ENCODE data around the gene SYNPO2. TPM values are rescaled to one million over a fixed set of nuclear protein-coding genes. Genes with fewer than 3 reads are reported as not detected.

The SYNPO2 gene
- total RNA-seq, 1 donor from 2014 or later: 0.09 TPM

DNA sequence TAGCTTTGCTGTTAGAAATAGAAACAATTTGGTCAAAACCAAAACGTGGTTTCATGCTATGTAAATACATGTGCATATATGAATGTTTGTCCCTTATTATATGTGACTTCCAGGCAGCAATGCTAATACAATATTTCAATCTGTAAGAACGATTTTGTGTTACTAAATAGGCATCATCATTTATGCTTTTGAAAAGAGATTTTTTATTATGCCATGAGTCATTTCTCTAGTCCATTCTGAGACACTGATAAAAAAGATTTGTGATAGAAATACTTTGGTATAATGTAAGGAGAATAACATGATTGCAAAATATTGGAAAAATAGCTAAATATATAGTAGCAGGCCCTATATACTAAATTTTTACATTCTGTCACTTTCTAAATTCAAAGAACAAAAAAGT, 28.9 kb downstream of the SYNPO2 start:
- H3K4me2 ChIP-seq: no peak overlapping the region
- H3K27me3 Mint-ChIP-seq (ENCODE audit: insufficient read depth, low read depth): peaks cover 2% of the 10 kb centered on the region
- no peak overlapping the region for H3K4me3 ChIP-seq
- H3K27me3 ChIP-seq: no peaks in the 10 kb centered on the region
- no peaks in the 10 kb centered on the region for H3K79me2 ChIP-seq (ENCODE audit: low read depth)
- H4K20me1 ChIP-seq (ENCODE audit: low read depth): no peaks in the 10 kb centered on the region
- no peaks in the 10 kb centered on the region for H3K36me3 Mint-ChIP-seq
- H3K4me1 ChIP-seq: no peaks in the 10 kb centered on the region
- H3K27ac ChIP-seq: no peak overlapping the region
- no peak overlapping the region for H3K4me3 Mint-ChIP-seq
- no peak overlapping the region for H2AFZ ChIP-seq (replicated peaks)
- no peak overlapping the region for H3K27ac Mint-ChIP-seq
- no peak for DNase-seq (ENCODE audit: low spot score)
- no peaks in the 10 kb centered on the region for H3F3A ChIP-seq (ENCODE audit: low read depth)
- no peaks in the 10 kb centered on the region for H3K4me1 Mint-ChIP-seq
- no peaks in the 10 kb centered on the region for H3K9me3 Mint-ChIP-seq
- H3K36me3 ChIP-seq: no peaks in the 10 kb centered on the region
- H3K9ac ChIP-seq: no peak overlapping the region
- no peaks in the 10 kb centered on the region for H3K9me3 ChIP-seq (ENCODE audit: low read depth)
- TF ChIP-seq EZH2phosphoT487 (IDR thresholded peaks at IDR 0.05) (no peak), EZH2 (IDR thresholded peaks at IDR 0.05) (no peak)
- TF ChIP-seq, protein P1, sequence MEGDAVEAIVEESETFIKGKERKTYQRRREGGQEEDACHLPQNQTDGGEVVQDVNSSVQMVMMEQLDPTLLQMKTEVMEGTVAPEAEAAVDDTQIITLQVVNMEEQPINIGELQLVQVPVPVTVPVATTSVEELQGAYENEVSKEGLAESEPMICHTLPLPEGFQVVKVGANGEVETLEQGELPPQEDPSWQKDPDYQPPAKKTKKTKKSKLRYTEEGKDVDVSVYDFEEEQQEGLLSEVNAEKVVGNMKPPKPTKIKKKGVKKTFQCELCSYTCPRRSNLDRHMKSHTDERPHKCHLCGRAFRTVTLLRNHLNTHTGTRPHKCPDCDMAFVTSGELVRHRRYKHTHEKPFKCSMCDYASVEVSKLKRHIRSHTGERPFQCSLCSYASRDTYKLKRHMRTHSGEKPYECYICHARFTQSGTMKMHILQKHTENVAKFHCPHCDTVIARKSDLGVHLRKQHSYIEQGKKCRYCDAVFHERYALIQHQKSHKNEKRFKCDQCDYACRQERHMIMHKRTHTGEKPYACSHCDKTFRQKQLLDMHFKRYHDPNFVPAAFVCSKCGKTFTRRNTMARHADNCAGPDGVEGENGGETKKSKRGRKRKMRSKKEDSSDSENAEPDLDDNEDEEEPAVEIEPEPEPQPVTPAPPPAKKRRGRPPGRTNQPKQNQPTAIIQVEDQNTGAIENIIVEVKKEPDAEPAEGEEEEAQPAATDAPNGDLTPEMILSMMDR (IDR thresholded peaks at IDR 0.05): no peak

DNA sequence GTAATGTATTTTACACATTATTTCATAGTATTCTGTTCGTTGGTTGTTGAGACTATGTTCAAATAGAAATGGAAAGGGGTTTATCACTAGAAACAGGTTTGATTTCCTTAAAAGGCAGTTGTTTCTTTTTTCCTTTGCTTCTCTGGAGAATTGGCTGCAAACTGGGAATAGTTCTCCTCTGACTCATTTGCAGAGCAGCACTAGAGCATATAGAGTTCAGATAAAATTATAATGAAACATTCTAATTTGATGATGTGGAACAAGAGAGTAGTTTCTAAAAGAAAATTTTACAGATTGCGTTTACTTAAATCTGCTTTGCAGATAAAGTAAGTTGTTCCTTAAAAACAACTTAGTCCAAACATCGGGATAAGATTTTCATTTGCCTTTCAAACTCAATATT, 29.7 kb downstream of the SYNPO2 start:
- H3K27ac Mint-ChIP-seq: no peak overlapping the region

DNA sequence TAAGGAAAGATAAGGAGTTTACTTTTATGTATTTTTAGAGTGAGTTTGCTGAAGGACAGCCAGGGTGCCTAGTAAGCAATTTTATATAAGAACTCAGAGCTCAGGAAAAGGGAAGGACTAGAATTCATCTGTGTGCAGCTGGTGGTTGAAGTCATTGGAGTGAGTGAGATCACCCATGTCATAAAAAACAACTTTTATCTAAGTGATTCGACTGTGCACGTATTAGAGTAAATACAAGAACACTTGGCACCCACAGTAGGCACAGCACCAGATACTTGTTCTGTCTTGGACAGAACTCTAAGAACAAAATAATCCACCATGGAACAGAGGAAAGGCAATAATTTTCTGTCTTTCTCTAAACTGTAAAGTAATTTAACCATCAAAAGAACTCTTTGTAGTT, 31.6 kb downstream of the SYNPO2 start:
- H3K4me3 Mint-ChIP-seq: no peak overlapping the region
- Histone ChIP-seq H3F3A (ENCODE audit: low read depth) (no peaks in the 10 kb centered on the region), H4K20me1 (ENCODE audit: low read depth) (no peaks in the 10 kb centered on the region), H3K9me3 (ENCODE audit: low read depth) (no peaks in the 10 kb centered on the region), H3K4me2 (no peak overlapping the region), H3K36me3 (no peaks in the 10 kb centered on the region), H2AFZ (replicated peaks) (no peak overlapping the region), H3K9ac (no peak overlapping the region), H3K79me2 (ENCODE audit: low read depth) (no peaks in the 10 kb centered on the region), H3K4me3 (no peak overlapping the region), H3K27me3 (no peaks in the 10 kb centered on the region), H3K4me1 (no peaks in the 10 kb centered on the region), H3K27ac (no peak overlapping the region)
- H3K27me3 Mint-ChIP-seq (ENCODE audit: insufficient read depth, low read depth): peaks cover 2% of the 10 kb centered on the region
- DNase-seq (ENCODE audit: low spot score): no peak
- TF ChIP-seq EZH2 (IDR thresholded peaks at IDR 0.05) (no peak), EZH2phosphoT487 (IDR thresholded peaks at IDR 0.05) (no peak)
- TF ChIP-seq, protein P1 (IDR thresholded peaks at IDR 0.05): no peak
- H3K4me1 Mint-ChIP-seq: no peaks in the 10 kb centered on the region
- no peaks in the 10 kb centered on the region for H3K36me3 Mint-ChIP-seq
- H3K27ac Mint-ChIP-seq: no peak overlapping the region
- H3K9me3 Mint-ChIP-seq: no peaks in the 10 kb centered on the region

More for the DNA sequence above, 29.7 kb downstream of the SYNPO2 start:
- Histone ChIP-seq H3K27ac (no peak overlapping the region), H4K20me1 (ENCODE audit: low read depth) (no peaks in the 10 kb centered on the region), H3K4me1 (no peaks in the 10 kb centered on the region), H3K36me3 (no peaks in the 10 kb centered on the region), H2AFZ (replicated peaks) (no peak overlapping the region), H3K4me2 (no peak overlapping the region), H3K27me3 (no peaks in the 10 kb centered on the region), H3F3A (ENCODE audit: low read depth) (no peaks in the 10 kb centered on the region), H3K9me3 (ENCODE audit: low read depth) (no peaks in the 10 kb centered on the region), H3K4me3 (no peak overlapping the region), H3K79me2 (ENCODE audit: low read depth) (no peaks in the 10 kb centered on the region), H3K9ac (no peak overlapping the region)
- H3K4me1 Mint-ChIP-seq: no peaks in the 10 kb centered on the region
- H3K27me3 Mint-ChIP-seq (ENCODE audit: insufficient read depth, low read depth): peaks cover 2% of the 10 kb centered on the region
- TF ChIP-seq EZH2 (IDR thresholded peaks at IDR 0.05): no peak
- no peak for TF ChIP-seq EZH2phosphoT487 (IDR thresholded peaks at IDR 0.05)
- TF ChIP-seq, protein P1 (IDR thresholded peaks at IDR 0.05): no peak
- no peaks in the 10 kb centered on the region for H3K9me3 Mint-ChIP-seq
- H3K36me3 Mint-ChIP-seq: no peaks in the 10 kb centered on the region
- no peak overlapping the region for H3K4me3 Mint-ChIP-seq
- no peak for DNase-seq (ENCODE audit: low spot score)
